COLO668 (cell line): ENCODE results near the gene MPV17.
"Not testable (repeated sequence)": the region's sequence is repeated elsewhere in the genome, so short reads cannot be mapped to it uniquely, and the experiment has no call there.

Source experiments
- DNase-seq: peaks from one replicate; lab custom pipeline; 2025; ENCODE audit not compliant: unreplicated experiment; lab: John Stamatoyannopoulos, UW

Gene MPV17, protein sequence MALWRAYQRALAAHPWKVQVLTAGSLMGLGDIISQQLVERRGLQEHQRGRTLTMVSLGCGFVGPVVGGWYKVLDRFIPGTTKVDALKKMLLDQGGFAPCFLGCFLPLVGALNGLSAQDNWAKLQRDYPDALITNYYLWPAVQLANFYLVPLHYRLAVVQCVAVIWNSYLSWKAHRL

DNA sequence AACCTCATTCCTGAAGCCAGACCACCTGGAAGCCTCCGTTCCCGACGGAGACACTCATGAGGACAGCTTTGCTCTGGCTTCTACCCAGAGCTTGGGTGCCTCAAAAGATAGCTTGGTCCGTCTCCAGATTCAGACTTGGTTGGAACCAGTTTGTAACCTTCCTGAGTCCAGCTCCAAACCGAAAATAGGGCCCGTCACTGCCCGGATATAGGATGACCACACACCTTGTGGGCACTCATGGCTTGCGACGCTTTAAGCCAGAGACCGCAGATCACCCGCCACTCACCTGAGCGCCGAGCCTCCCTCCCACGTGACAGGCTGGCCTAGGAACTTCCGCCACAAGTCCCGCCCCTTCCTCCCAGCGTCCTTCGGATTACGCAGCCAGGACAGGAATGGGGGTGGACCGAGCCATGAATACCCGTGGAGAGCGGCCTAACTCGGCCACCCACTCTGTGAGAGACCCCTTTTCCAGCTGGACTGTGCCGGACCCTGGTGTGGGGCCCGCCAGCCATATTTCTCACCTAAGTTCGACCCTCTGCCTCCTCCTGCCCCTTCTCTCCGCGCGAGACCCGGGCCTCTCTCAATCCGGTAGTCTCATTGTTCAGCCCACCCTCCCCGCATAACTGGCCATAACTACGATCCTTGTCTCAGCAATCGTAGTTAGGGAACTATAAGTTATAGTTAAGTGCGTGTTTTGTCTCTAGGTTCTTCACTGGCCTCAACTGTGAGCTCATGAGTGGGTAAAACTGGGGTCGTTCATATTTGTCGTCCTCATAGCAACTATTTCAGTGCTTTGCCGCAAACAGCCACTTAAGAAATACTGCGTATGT is at the start of gene MPV17:
TSS of gene MPV17 (minus strand) at position 332 of the 830 bp plus-strand sequence. CDS start 580 bp downstream, outside the sequence.
- DNase-seq: peak; percentile 92

DNA sequence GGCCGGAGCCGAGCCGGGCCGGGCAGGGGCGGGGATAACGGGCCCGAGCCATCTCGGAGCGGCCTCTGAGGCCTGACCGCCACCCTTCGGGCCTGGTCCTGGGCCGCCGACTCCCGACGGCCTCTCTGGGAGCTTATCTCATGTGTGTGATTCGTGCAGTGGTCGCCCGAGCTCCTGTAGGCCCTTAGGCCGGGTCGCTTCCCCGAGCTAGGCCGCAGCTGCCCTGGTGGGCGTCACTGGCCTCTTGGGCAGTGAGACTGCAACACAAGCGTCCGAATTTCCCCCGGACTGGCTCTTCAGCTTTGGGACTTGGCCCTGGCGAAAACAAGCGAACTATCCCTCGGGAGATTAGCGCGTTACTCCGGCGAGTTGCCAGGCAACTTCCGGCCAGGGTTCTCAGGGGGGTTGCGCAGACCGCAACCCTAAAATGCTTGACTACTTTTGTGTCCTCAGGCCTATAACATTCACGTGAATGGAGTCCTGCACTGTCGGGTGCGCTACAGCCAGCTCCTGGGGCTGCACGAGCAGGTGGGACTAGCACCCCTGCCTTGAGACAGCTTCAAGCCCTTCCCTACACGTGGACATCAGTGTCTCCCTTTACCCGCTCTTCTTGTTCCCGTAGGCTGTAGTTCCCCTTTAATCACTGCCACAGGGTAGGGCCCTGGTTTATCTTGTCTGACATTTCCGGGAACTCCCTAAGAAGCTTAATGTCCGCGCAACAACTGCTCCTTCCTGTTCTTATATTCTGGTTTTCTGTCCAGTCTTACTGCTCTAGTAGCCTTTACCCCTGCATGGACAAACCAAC is 48.1 kb upstream of the MPV17 start:
- DNase-seq: peak; percentile 39

DNA sequence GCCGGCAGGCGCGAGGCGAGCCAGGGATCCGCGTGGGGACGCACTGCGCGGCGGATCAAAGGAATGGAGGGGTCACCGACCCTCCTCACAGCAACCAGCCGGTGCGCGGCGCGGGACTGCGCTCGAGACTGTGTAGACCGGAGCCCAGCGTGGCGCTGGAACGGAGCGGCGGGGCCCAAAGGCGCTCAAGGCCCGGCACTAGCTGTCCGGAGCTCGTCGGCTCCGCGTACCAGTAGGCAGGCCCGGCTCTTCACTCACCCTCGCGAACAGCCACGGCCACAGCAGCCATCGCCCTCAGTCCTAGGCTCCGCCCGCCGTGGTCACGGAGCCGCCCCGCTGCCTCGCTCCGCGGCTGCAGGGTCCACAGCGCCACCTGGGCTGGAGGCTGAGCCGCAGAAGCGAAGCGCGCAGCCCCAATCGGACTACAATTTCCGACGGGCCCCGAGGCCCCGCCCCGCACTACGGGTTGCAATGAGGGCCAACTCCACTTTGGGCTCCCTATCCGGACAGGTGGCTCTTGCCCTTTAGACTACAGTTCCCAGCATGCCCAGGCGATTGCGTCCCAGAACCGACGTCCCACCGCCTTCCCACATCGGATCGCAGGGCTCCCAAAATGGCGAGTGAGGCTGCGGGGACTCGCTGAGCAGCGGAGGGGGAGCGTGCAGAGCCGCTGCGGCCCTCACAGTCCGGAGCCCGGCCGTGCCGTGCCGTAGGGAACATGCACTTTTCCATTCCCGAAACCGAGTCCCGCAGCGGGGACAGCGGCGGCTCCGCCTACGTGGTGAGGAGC is 47.3 kb upstream of the MPV17 start, which contains the start of the genes EIF2B4 and SNX17:
TSS of gene EIF2B4 (minus strand) at position 313 of the 790 bp plus-strand sequence. CDS start at position 289, 24 bp downstream.
TSS of gene SNX17 (plus strand) at position 591 of the 790 bp plus-strand sequence. CDS start at position 719, 128 bp downstream.
- peak; percentile 98 for DNase-seq

DNA sequence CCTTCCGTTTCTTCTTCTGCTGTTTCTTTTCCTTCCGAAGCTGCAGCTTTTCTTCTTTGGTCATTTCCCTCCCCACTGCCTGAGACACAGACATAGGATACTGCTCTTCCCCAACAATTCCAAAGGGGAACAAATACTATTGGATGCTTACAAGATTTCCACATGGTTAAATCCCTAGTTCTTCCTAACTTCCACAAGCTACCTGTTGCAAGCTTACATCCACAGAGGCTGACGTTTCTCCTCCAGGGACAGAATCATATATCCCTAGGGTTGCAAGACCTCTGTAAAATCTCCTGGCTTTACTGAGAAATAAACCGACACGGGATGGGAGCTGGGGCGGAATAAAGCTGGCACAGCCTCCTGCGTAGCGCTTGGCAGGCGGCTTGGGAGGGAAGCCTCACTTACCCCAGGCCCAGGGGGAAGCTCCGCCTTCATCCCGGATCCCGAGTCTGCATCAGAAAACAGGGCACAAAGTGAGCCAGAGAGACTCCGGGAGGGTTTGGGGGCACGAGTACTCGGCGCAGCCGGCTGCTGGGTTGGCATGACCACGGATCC is 46.7 kb upstream of the MPV17 start:
- no peak for DNase-seq

DNA sequence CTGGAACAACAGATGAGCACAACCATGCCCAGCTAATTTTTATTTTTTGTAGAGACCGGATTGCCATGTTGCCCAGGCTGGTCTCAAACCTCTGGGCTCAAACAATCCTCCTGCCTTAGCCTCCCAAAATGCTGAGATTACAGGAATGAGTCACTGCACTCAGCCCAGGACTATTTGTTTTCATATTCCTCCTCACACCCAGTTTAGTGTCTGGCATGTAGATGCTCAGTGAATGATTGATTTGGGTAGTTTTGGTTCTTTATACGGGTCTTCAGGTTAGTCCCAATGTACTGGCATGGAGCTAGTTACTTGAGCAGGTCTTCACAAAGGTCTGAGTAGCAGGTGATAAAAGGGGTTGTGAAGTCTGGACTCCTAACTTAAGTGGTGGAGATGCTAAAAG is 41.0 kb upstream of the MPV17 start:
- no peak for DNase-seq

DNA sequence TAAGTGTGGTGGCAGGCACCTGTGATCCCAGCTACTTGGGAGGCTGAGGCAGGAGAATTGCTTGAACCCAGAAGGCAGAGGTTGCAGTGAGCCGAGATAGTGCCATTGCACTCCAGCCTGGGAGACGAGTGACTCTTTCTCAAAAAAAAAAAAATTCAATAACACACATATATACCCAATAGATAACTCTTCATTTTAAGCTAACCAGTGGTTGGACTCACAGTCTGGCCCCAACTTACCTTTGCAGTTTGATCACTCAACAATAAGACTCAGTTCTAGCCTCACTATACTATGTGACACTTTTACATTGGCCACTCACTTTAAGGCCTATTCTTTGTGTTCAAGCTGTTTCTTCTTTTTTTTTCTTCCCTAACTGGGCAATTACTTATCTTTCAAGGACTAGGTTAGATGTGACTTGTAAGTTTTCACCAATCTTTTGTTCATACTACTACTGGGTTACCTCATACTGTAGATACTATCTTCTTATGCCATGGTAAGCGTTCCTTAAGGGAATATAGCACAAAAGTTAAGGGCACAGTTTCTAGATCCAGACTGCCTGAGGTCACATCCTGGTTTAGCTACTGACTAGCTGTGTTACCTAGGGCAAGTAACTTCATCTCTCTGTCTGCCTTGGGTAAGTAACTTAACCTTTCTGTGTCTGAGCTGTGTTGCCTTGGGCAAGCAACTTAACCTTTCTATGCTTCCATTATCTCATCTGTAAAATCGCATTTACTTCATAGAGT is 40.0 kb upstream of the MPV17 start:
- no peak for DNase-seq

DNA sequence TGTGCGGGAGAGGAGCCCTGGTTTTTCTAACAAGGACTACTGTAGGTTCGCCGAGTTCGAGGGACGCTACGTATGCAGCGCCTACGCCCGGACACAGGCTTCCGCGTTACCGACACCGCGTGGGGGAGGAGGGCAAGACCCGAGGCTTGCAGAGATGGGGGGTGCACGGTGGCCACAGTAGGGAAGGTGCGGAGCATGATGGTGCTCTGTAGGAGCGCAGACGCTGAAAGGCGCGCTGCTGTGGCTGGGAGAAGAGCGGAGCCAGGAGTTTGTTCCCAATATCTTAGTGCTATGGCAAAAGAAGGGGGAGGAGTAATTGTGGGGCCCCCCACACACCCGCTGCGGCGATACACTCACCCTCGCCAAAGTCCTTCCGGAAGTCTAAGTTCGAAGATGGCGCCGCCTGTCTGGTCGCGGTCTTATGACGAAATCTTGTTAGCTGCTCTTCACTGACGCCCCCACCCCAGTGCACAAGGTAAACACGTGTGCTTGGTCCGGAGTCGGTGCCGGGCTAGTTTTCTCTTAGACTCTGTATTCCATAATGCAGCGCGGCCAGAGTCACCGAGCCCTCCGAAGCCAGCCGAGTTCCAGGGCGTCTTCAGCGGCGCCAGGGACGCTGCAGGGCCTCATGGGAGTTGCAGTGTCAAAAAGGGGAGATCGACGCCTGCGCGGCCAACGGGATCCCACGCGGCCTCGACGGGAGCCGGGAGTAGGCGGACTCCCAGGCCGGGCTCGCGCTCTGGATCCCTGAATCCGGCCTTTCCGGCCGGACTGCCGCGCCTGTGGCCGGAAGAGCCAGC is 33.7 kb upstream of the MPV17 start, which contains the start of gene GTF3C2:
TSS of gene GTF3C2 (minus strand) at position 383 of the 800 bp plus-strand sequence. CDS start 13,210 bp downstream, outside the sequence.
- peak; percentile 98 for DNase-seq

DNA sequence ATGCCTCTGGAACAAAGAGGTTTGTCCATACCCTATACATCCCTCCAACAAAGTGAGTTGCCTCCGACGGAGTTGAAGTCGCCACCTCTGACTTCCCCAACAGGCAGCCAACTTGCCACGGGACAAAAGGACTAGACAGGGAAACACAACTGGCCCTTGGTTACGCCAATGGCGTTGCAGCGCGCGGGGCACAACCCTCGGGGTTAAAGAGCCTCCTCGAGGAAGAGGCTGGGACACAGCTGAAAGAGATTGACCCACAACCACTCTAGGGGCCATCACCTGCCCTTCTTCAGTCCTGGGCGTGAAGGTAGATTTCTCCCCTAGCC is 33.1 kb upstream of the MPV17 start:
- DNase-seq: peak; percentile 71

DNA sequence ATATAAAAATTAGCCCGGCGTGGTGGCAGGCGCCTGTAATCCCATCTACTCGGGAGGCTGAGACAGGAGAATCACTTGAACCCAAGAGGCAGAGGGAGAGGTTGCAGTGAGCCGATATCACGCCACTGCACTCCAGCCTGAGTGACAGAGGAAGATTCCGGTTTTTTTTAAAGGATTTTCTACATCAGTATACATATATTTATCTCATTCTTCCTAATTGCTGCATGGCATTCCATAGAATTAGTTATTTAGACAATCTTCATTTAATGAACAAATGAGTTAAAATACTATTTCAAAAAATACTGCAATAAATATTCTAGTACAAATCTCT is 31.7 kb upstream of the MPV17 start:
- no peak for DNase-seq

DNA sequence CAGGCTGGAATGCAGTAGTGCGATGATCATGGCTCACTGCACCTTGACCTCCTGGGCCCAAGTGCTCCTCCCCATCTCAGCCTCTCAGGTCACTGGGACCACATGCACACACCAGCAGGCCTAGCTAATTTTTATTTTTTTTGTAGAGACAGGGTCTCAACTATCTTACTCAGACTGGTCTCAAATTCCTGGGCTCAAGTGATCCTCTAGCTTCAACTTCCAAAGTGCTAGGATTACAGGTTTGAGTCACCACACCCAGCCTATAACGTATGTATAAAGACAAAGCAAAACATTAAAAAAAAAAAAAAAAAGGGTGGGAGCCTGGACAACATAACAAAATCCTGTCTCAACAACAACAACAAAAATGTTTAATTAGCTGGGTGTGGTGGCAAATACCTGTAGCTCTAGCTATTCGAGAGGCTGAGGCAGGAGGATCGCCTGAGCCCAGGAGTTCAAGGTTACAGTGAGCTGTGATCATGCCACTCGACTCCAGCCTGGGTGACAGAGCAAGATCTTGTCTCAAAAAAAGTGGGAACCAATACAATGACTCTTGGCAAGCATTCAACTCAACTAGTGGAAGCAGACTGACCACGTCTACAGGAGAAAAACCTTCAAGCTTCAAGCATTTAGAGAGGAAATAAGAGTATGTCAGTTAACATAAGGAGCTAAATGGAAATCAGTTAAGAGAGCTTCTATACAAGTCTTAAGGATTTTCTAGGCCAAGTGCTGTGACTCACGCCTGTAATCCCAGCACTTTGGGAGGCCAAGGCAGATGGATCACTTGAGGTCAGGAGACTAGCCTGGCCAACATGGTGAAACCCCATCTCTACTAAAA is 31.1 kb upstream of the MPV17 start:
- no peak for DNase-seq

DNA sequence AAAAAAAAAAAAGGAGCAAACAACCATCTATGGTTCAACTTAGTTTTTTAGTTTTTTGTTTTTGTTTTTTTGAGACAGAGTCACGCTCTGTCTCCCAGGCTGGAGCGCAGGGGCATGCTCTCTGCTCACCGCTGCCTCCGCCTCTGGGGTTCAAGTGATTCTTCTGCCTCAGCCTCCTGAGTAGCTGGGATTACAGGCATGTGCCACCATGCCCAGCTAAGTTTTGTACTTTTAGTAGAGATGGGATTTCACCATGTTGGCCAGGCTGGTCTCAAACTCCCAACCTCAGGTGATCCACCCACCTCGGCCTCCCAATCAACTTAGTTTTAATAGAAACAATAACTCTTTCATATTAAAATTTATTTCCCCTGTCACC is 30.5 kb upstream of the MPV17 start:
- DNase-seq: not testable (repeated sequence)

DNA sequence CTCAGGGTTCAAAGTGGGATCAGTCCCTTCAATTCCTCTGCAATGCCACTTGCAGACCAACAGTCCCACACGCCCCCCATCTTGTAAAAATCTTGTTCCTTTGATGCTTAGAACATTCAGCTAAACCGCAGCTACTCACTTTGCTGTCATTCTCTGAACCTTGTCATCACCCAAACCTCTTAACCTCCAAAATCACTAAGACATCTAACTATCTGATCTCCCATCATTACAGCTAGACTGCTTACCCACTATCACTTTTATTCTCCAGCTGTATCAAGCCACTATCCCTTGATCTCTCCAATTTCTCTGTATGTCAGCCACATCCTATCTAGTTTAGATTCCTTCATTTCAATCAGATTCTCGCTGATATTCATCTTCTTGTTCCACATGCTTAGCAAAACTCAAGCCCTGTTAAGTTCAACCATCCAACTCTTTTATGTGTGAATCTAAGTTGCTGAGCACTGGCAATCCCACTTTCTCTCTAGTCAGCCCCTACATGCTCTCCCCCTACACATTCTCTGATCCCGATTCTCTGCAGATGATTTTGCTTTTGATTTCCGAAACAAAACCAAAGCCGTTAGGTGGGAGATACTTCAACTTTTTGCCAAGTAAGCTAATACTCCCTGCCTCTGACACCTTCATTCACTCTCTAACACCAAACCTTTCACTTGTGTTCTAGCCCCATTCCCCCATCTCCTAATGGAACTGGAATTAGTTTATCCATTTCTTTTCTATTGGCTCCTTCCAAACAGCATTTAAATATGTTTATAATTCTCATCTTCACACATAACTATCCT is 29.1 kb upstream of the MPV17 start:
- no peak for DNase-seq

DNA sequence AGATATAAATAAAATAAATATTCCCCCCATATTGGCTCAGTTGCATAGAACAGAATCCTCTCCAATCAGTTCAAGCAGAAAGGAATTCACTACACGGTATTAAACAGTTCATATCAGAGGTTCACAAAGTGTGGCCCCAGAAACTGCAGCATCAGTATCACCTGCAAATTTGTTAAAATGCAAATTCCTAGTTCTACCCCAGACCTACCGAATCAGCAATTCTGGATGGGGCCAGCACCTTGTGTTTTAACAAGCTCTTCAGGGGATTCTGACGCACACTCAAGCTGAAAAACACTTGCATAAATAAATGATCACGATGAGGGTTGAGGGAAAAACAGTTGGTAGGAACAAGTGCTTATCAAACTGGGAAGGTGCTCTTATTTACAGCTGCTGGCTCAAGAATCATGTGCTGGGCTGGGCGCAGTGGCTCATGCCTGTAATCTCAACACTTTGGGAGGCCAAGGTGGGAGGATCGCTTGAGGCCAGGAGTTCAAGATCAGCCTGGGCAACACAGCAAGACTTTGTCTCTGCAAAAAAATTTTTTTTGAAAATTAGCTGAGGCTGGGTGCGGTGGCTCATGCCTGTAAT is 27.3 kb upstream of the MPV17 start:
- DNase-seq: no peak

DNA sequence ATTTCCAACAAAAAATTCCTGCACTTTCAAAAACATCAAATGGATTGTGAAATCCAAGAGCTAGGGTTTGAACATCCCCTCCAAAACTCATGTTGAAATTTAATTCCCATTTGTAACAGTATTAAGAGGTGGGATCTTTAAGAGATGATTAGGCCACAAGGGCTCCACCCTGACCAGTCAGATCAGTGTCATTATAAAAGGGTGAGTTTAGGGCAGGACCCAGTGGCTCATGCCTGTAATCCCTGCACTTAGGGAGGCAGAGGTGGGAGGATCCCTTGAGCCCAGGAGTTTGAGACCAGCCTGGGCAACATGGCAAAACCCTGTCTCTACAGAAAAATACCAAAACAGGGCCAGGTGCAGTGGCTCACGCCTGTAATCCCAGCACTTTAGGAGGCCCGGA is 24.7 kb upstream of the MPV17 start:
- no peak for DNase-seq

DNA sequence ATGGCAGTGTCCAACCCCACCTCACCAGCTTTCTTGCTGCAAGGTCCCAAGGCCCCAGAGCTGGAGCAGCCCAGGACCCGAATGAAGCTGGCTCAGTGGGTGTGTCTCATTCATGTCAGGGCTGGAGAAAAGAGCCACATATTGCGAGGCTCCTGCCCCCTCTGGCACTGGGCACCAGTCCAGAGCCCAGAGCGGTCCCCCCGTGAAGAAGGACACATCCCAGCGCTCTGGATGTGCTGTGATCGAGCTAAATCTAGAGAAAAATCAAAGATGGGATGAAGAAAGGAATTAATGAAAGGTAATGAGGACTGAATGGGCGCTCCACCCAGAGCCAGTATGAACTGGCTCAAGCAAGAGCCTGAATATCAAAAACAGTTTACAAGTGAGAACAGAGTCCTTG is 13.3 kb upstream of the MPV17 start:
- no peak for DNase-seq

DNA sequence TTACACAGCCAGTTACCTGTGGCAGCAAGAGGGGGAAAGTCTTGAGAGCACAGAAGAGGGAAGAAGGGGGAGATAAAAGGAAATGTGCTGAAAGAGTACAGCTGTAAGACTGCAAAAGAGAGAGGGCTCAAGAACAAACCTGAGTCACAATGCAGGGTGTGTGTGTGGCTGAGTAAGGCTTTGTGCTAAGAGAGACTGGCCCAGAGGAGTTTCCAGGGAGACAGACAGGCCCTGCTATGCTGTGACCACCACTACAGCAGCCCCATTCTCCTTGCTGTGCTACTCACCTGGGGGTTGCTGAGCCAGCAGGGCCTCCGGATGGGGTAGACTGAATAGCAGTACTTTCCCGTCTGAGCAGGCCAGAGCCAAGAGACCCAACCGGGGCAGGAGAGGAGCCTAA is 12.4 kb upstream of the MPV17 start:
- no peak for DNase-seq

DNA sequence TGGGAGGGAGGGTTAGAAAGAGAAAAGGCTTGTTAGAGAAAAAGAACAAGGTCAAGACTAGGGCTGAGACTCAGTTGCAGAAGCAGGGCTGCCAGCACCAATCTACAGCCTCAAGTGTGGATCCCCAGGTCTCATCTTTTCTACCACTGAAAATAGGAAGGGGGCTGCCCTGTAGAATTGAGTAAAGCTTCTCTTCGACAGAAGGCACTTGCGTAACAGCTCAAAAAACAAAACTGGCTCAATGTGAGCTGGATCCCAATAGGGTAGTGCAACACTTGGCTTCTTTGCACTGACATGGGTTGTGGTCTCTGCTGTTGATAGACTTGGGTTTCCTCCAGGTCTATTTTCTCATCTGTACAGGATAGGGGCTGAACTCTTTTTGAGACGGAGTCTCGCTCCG is 1.8 kb upstream of the MPV17 start:
- DNase-seq: no peak
